Activated T-cell treated with anti-CD3 and anti-CD28 coated beads for 4 hours (primary cell): ENCODE data around the gene SPIN1.

Experiments
- DNase-seq: peaks from one replicate; pipeline ENCODE4 v3.0.0-alpha.2; 2020

The SPIN1 gene

DNA sequence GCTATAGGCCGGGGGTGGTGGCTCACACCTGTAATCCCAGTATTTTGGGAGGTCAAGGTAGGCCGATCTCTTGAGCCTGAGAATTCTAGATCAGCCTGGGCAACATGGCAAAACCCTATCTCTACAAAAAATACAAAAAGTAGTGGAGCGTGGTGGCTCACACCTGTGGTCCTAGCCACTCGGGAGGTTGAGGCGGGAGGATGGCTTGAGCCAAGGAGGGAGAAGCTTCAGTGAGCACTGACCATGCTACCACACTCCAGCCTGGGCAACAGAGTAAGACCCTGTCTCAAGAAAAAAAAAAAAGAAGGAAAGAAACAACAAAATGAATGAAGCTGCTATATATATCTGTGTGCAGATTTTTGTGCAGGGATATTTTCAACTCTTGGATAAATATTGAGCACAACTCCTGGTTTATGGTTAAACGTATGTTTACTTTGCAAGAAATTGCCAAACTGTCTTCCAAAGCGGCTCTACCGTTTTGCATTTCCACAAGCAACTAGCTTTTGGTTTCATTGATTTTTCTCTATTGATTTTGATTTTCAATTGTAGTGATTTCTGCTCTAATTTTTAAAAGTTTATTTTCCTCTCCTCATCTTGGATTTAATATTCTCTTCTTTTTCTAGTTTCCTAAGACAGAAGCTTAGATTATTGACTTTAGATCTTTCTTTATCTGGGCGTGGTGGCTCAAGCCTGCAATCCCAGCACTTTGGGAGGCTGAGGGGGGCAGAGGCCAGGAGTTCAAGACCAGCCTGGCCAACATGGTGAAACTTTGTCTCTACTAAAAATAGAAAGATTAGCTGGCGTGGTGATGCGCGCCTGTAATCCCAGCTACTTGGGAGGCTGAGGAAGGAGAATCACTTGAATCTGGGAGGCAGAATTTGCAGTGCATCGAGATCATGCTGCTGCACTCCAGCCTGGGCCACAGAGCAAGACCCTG lies 49.2 kb downstream of the SPIN1 start:
- DNase-seq, result no peak

DNA sequence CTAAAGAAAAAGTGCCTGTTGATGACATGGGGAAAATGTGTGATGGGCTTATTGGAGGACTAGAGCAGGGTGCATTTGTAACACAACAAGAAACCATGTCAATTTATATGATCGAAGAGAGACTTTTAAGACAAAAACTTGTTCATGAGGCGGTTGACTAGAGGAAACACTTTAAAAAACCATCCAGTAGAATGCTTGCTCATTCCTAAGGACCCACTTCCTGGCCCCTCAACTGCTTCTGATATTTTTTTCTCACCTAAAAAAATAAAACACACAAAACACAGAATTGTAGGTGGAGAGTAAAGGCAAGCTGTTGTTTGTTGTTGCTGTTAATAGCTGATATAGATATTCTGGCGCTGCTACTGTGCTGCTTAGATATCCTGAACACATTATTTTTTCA lies 50.6 kb downstream of the SPIN1 start:
- DNase-seq, result no peak

DNA sequence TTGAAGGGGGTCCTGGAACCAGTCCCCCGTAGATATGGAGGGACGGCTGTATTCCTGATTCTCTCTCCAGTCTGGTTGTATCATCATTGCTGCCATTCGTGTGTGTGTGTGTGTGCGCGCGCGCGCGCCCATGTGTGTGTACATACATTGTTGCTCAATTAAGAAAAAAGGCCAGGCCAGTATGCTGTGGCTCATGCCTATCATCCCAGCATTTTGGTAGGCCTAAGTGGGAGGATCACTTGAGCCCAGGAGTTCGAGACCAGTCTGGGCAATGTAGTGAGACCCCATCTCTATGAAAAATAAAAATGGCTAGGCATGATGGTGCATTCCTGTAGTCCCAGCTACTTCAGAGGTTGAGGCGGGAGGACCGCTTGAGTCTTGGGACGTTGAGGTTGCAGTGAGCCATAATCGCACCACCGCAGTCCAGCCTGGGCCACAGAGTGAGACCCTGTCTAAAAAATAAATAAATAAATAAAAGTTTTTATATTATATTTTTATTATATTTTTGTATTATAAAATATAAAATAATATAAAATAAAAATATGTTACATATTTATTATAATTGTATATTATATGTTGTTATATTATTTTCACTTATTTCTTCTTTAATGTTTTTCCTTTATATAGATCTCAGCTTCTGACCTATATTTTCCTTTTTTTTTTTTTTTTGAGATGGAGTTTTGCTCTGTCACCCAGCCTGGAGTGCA lies 53.2 kb downstream of the SPIN1 start:
- no peak for DNase-seq

DNA sequence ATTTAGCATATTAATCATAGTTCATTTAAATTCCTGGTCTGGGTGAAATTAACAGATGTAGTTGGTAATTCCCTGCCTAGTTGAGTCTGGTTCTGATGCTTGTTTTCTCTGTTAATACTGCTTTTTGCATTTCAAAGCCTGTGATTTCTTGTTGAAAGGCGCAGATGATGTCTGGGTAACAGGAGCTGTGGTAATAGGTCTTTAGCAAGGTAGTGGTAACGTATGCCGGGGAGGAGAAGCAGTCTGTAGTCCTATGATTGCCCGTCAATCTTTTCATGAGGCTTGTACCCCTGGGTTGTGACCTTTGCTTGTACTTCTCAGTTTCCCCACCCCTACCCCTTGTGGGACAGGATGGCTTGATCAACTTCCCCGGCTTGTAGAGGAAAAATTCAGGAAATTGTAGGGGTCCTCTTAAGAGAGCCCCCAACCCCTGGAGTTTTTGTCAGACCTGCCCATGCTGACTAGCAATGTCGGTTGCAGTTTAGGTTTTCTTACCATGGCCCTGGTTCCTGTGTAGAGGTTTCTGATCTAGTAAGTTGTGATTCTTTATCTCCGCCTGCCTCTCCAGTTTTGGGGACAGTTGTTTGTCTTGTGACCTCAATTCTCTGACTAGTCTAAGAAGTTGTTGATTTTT lies 55.4 kb downstream of the SPIN1 start:
- DNase-seq, result no peak

DNA sequence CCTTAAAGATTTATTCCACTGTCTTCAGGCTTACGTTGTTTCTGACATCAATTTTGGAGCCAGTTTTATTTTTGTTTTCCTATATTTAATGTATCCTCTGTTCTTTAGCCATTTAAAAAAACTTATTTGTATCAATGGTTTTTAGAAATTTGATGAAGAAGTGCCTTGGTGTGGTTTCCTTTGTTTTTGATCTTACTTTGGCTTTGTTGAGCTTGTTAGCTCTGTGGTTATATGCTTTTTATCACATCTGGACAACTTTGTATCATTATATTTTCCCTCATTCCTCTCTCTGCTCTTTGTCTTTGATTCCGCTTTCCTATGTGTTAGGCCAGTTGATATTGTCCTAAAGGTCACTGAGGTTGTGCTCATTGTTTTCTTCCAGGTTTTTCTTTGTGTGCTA lies 58.5 kb downstream of the SPIN1 start:
- no peak for DNase-seq

DNA sequence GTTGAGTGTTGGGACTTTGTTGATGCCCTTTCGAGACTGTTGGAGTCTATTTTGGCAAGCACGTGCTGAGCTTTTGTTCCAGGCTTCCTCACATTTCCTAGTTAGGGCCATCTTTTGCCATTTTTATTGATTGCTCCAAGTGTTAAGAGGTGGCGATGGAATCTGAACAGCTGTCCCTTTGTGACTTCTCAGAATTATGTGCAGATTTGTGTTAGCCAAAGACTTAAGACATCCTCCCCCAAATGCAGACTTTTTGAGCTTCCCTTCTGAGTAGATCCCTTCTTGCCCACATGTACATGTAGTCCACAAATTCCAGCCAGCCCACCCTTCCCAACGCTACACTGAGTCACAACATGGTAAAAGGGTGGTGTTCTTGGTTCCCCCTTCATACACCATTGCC lies 59.2 kb downstream of the SPIN1 start:
- DNase-seq, result no peak

DNA sequence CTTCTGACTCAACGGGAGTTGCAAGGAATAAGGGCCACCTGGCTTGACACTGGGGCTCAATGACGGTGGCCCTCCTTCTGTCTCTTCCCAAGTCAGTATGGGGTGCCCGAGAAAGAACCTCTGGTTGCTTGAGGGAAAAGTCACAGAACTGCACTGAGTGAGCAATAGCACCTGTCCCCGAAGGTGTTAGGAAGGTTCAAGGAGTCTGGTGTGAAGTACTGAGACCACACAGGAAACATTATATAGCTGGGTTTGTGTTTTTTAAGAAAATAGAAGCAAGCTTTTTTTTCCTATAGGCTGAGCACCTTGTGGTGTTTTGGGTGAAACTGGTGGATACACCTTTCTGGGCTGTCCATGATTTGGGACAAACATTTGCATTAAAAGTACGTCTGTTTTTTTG lies 62.9 kb downstream of the SPIN1 start:
- DNase-seq, result no peak

GRCh38 chr9:88458716-88459465 lies 70.6 kb downstream of the SPIN1 start:
- no peak for DNase-seq

DNA sequence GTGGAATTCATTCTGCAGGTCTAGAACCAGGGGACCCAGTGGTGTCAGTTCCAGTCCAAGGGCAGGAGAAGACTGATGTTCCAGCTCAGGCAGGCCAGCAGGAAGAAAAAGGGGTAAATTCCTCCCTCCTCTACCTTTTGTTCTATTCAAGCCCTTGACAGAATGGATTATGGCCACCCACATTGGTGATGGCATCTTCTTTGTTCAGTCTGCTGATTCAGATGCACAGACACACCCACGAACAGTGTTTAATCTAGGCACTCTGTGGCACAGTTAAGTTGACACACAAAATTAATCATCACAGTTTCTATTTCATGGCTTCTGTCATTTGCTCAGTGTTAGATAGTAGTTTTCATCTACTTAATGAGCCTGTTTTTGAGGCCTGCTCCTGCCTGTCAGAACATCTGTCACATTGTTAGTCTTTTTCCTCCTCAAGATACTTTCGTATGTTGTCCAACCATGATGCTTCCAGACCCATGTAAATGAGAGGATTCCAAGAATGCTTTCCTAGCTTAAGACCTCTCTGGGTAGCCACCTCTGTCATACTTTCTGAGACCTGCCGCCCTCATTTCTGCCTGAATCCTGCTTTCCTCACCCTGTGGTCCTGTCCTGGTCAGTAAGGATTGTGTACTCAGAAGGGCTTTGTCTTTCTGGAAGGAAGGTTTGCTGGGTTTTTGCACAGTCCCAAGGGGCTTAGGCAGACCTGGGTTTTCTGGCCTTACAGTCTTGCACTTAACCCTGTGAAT lies 72.5 kb downstream of the SPIN1 start:
- no peak for DNase-seq

- DNase-seq, result no peak
Measured at GRCh38 chr9:88462191-88462590, 73.9 kb downstream of the SPIN1 start.

- DNase-seq, result no peak
Measured at GRCh38 chr9:88464851-88465250, 76.6 kb downstream of the SPIN1 start.

DNA sequence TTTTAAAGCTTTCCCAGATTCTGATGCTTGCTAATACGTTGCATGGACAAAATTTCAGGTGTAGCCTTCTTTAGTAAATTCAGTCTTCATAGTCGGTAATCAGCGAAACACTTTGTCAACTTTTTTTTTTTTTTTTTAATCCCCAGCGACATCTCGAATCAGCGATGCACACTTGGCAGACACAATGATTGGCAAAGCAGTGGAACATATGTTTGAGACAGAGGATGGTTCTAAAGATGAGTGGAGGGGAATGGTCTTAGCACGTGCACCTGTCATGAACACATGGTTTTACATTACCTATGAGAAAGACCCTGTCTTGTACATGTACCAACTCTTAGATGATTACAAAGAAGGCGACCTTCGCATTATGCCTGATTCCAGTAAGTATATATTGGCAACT lies 80.0 kb downstream of the SPIN1 start:
- no peak for DNase-seq

DNA sequence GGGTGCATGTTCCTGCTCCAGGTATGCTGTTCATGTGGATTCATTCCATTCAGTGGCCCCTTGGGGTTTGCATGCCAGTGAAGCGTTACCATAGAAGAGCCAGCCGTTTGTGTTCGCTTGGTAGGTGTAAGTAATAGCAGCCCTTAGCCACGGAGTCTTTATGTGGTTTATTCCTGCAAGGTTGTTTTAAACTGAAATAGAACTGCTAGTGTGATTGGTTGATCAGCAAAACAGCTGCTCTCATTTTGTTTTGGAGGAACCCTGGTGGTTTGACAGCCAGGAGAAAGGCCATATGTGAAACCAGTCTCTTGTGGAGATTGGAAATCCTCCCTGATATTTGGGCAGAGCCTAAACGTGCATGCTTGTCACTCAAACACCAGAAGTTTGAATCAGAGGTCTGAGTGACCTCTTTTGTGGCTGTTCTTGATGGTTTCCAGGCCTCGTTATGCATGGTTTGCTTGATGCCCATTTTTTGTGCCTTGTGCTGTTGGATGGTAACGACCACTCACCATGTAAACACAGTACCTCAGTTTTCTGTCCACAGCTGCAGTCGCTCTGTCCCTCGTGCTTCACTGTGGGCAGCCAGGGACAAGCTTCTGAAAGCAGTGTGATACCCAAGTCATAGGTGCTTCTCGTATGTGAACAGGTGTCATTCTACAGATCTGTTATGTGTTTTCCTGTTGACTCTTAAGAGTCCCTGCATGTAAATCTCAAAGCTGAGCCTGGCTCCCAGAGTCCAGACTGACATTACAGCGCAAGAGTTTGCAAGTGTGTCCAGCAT lies 88.4 kb downstream of the SPIN1 start:
- no peak for DNase-seq

DNA sequence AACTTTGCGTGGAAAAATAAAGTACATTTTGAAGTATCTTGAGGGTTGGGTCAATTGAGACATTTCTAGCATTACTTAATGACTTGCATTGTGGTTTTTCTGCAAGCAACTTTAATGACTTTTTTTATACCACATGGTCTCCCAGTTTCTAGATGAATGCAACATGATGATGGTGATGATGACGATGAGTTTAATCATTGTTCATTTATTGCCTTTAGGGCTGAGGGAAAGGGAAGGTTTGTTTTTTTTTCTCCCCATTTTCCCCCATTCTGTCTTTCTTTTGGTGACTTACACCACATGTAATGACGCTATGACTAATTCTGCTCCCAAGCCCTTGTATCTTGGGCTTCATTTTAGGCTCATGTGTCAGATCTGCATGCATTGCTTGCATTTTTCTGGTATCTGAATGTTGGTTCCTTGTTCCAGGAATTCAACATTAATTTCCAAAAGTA lies 89.1 kb downstream of the SPIN1 start:
- no peak for DNase-seq

DNA sequence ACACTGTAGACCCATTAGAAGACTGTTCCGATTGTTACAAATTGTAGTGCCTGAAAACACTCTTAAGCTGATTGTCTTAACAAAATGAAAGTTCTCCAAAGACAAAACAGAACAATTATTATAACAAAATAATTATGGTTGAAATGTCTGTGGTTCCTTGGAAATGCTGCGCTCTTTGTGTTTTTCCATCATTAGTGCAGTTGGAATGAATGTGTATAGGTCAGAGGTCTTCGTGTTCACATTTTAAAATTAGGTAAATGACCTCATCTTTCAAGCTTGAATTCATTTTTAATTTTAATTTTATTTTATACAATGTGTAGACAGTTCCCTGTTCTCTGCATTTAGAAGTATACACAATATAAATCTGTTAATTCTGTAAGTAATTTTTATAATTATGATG lies 90.0 kb downstream of the SPIN1 start:
- no peak for DNase-seq

DNA sequence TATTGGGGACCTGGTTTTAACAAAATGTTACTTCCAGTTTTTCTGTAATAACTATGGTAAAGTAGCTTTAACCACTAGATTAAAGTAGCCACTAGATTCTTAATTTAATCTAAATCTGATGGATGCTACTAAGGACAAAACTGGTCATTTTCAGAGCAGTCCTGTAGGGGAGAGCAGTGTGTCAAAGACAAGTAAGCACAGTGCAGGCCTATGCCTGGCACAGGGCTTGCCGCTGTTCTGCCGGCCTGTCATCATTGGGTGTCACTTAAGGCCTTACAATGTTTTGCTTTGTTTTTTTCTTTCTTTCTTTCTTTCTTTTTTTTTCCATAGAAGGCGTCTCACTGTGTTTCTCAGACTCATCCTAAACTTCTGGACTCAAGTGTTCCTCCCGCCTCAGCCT lies 93.7 kb downstream of the SPIN1 start:
- no peak for DNase-seq

DNA sequence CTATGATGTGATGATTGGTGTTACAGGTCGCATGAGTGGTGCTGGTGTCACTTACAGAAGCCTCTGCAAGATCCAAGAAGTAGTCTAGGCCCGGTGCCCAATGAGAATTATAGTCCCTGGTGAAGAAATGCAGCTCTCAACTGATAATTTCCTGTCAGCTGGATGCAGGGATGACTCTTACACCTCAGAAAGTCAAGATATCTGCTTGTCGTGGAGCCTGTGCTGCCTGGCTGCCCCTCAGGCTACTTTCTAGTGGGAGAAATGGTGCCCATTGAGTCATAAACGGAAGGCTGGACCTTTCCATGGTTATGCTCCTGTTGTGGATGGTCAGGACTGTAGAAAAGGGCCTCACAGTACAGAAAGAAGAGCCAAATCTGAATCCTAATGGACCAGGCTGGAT lies 99.9 kb downstream of the SPIN1 start:
- DNase-seq, result no peak

DNA sequence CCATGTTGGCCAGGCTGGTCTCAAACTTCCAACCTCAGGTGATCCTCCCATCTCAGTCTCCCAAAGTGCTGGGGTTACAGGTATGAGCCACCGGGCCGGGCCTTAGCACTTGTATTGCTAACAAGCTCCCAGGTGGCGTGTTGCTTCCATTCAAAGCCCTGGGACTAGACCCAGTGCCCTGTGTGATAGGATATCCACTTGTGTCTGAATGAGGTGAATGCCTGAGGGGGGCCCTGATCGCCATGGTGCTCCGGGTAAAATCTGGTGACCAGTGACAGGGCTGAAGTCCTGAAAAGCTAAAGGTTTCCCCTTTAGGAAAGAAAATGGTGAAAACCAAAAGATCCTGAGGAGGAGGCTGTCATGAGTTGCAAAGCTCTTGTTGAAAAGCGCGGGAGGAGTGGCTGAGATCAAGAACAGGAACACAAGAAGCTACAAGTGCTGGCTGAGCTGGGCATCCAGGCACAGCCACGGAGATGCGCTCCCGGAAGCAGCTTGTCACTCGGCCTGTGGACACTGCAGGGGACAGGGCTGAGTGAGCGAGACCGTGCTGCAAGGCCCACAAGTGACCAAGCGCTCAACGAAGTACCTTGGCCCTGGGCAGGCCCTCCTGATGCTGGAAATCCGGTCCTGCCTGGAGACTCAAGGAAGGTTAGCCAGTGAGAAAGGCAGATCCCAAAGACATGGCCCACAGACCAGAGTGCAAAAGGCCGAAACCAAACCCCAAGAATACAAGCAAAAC lies 106.9 kb downstream of the SPIN1 start:
- DNase-seq, result no peak

DNA sequence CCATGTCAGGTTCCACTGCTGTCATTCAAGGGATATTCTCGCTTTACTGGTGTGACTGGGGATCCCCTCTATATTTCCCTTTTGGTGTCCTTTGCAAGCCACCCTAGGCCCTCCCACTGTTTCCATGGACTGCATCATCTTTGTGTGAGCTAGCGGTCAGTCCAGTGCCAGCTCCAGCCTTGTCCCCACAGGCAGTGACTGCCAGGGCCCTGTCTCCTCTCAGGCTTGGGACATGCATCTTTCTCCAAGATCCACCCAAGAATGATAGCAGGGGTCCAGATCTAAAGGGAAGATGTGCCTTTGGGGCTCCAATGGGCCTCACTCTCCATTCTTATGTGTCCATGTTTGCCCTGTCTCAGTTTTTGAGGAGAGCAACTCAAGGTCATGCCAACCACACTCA lies 109.0 kb downstream of the SPIN1 start:
- no peak for DNase-seq

DNA sequence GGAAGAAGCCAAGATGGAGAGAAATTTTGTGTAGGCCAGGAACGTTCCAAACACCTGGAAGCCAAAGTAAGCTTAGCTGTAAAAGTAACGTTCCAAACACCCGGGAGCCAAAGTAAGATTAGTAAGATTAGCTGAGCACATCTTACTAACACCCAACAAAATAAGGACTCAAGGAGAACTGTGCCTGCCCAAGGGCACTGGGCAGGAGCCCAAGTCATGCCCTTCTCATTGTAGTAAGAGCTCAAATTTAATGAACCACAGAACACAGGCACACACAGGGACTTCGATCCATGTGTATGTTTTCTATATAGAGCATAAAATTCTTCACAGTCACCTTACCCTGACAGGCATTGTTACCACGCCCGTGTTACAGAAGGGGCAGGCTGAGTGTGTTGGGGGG lies 110.6 kb downstream of the SPIN1 start:
- DNase-seq, result no peak

- DNase-seq, result no peak
Measured at GRCh38 chr9:88501086-88501485, 112.8 kb downstream of the SPIN1 start.
